SK-N-MC (cell line): Measurements from ENCODE around the gene RIMS1.

ENCODE experiments used
- EZH2 ChIP-seq: fragments of 200-600 bp; sonication (generic); IDR thresholded peaks from one replicate; pipeline ENCODE4 v1.6.1; 2017; ENCODE audit warnings: antibody characterized with exemption
- FOXP2 ChIP-seq: optimal IDR thresholded peaks from 2 replicates; pipeline ENCODE3; 2011; ENCODE audit warnings: mild to moderate bottlenecking, moderate library complexity; ENCODE audit not compliant: insufficient read depth; ENCODE audit errors: extremely low read length, control extremely low read depth
- POLR2AphosphoS5 ChIP-seq: IDR thresholded peaks from 2 replicates; pipeline ENCODE4 v1.6.1; 2012; ENCODE audit warnings: mild to moderate bottlenecking, low read depth, low read length, borderline replicate concordance

DNA sequence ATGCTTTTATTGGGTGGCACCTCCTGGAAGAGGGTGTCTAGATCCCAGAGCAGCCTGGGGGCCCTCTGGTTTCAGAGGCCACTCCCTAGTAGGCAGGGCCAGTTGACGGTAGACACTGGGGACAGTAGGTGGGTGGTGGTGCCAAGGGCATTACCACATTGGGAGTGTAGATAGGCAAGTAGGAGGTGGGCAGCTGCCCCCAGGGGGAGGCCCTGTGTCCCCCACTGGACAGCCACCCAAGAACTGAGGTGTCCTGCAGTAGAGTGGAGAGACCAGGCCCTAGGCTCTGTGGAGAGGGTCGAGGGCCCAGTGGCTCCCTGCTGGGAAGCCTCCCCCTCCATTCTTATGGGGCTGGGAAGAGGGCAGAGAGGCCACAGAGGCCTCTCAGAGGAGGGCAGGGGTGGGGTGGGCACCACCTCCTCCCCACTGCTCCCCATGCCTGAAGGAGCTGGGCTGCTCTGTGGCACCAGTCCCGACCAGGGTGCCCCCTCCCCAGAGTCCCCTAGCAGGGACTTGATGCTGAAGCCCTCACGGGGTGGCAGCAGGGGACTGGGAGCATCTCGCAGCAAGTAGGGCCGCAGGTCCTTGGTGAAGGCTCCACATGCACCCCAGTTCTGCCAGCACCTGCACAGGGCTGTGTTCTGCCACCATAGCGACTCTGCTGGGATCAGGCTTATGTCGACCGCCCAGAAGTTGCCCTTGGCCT, 430.5 kb downstream of the RIMS1 start:
- TF ChIP-seq EZH2 (no peak), POLR2AphosphoS5 (no peak), FOXP2 (no peak)
